ENCODE data around the gene VPS13A.
"Not testable (repeated sequence)": the region's sequence is repeated elsewhere in the genome, so short reads cannot be mapped to it uniquely, and the experiment has no call there.

VPS13A gene

GRCh38 chr9:77433675-77434445 lies 256.5 kb downstream of the VPS13A start:
- DNase-seq (ENCODE audit: low spot score in 2 of 2) (no peak), ATAC-seq (ENCODE audit: low read depth) (peak; percentile 66)
- Mint-ChIP-seq H3K9me3 (no peaks in the 10 kb centered on the region), H3K4me3 (no peak overlapping the region), H3K36me3 (no peaks in the 10 kb centered on the region), H3K27me3 (peaks cover 5% of the 10 kb centered on the region), H3K27ac (no peak overlapping the region), H3K4me1 (peaks cover 2% of the 10 kb centered on the region)

GRCh38 chr9:77435277-77435676 lies 257.9 kb downstream of the VPS13A start:
- no peak for ATAC-seq (ENCODE audit: low read depth)
- H3K27ac Mint-ChIP-seq: no peak overlapping the region
- no peaks in the 10 kb centered on the region for H3K36me3 Mint-ChIP-seq
- H3K4me1 Mint-ChIP-seq: peaks cover 2% of the 10 kb centered on the region
- H3K27me3 Mint-ChIP-seq: peaks cover 5% of the 10 kb centered on the region
- no peak overlapping the region for H3K4me3 Mint-ChIP-seq
- no peak for DNase-seq (ENCODE audit: low spot score in 2 of 2)
- H3K9me3 Mint-ChIP-seq: no peaks in the 10 kb centered on the region

- H3K36me3 Mint-ChIP-seq: no peaks in the 10 kb centered on the region
Measured at GRCh38 chr9:77435688-77436087, 258.4 kb downstream of the VPS13A start.

GRCh38 chr9:77438653-77439052 lies 261.3 kb downstream of the VPS13A start:
- H3K27me3 Mint-ChIP-seq: peaks cover 5% of the 10 kb centered on the region
- DNase-seq (ENCODE audit: low spot score in 2 of 2) (no peak), ATAC-seq (ENCODE audit: low read depth) (no peak)
- peaks cover 2% of the 10 kb centered on the region for H3K4me1 Mint-ChIP-seq
- no peak overlapping the region for H3K27ac Mint-ChIP-seq
- H3K9me3 Mint-ChIP-seq: no peaks in the 10 kb centered on the region
- H3K36me3 Mint-ChIP-seq: no peaks in the 10 kb centered on the region
- H3K4me3 Mint-ChIP-seq: no peak overlapping the region

More at GRCh38 chr9:77435688-77436087, 258.4 kb downstream of the VPS13A start:
- peaks cover 5% of the 10 kb centered on the region for H3K27me3 Mint-ChIP-seq
- no peak overlapping the region for H3K4me3 Mint-ChIP-seq
- no peak overlapping the region for H3K27ac Mint-ChIP-seq
- peaks cover 2% of the 10 kb centered on the region for H3K4me1 Mint-ChIP-seq
- DNase-seq (ENCODE audit: low spot score in 2 of 2) (no peak), ATAC-seq (ENCODE audit: low read depth) (no peak)
- H3K9me3 Mint-ChIP-seq: no peaks in the 10 kb centered on the region

- DNase-seq (ENCODE audit: low spot score in 2 of 2) (no peak), ATAC-seq (ENCODE audit: low read depth) (no peak)
- Mint-ChIP-seq H3K36me3 (no peaks in the 10 kb centered on the region), H3K4me3 (no peak overlapping the region), H3K27ac (no peak overlapping the region), H3K9me3 (no peaks in the 10 kb centered on the region), H3K27me3 (peaks cover 7% of the 10 kb centered on the region), H3K4me1 (no peaks in the 10 kb centered on the region)
Measured at GRCh38 chr9:77440057-77440456, 262.7 kb downstream of the VPS13A start.

GRCh38 chr9:77441124-77441523 lies 263.8 kb downstream of the VPS13A start:
- H3K27me3 Mint-ChIP-seq; H3K4me3 Mint-ChIP-seq; DNase-seq (ENCODE audit: low spot score in 2 of 2); H3K27ac Mint-ChIP-seq; H3K9me3 Mint-ChIP-seq; H3K4me1 Mint-ChIP-seq; ATAC-seq (ENCODE audit: low read depth); H3K36me3 Mint-ChIP-seq: not testable (repeated sequence)

- Mint-ChIP-seq H3K36me3 (no peaks in the 10 kb centered on the region), H3K27me3 (peaks cover 6% of the 10 kb centered on the region), H3K4me3 (no peak overlapping the region), H3K4me1 (no peaks in the 10 kb centered on the region), H3K27ac (no peak overlapping the region), H3K9me3 (peaks cover 4% of the 10 kb centered on the region)
- DNase-seq (ENCODE audit: low spot score in 2 of 2) (no peak), ATAC-seq (ENCODE audit: low read depth) (no peak)
Measured at GRCh38 chr9:77442436-77442835, 265.1 kb downstream of the VPS13A start.

GRCh38 chr9:77447646-77448045 lies 270.3 kb downstream of the VPS13A start:
- DNase-seq (ENCODE audit: low spot score in 2 of 2) (no peak), ATAC-seq (ENCODE audit: low read depth) (no peak)
- Mint-ChIP-seq H3K27me3 (peaks cover 15% of the 10 kb centered on the region), H3K36me3 (no peaks in the 10 kb centered on the region), H3K4me3 (no peak overlapping the region), H3K27ac (no peak overlapping the region), H3K4me1 (no peaks in the 10 kb centered on the region), H3K9me3 (peaks cover 6% of the 10 kb centered on the region)

- no peak overlapping the region for H3K27ac Mint-ChIP-seq
Measured at GRCh38 chr9:77449240-77450084, 272.1 kb downstream of the VPS13A start.

GRCh38 chr9:77450085-77450475 lies 272.7 kb downstream of the VPS13A start:
- Mint-ChIP-seq H3K36me3 (no peaks in the 10 kb centered on the region), H3K4me3 (no peak overlapping the region), H3K27me3 (peaks cover 12% of the 10 kb centered on the region), H3K4me1 (peaks cover 10% of the 10 kb centered on the region), H3K9me3 (peaks cover 6% of the 10 kb centered on the region), H3K27ac (no peak overlapping the region)
- ATAC-seq (ENCODE audit: low read depth) (no peak), DNase-seq (ENCODE audit: low spot score in 2 of 2) (no peak)

More at GRCh38 chr9:77449240-77450084, 272.1 kb downstream of the VPS13A start:
- Mint-ChIP-seq H3K4me1 (peaks cover 6% of the 10 kb centered on the region), H3K27me3 (peaks cover 13% of the 10 kb centered on the region), H3K9me3 (peaks cover 6% of the 10 kb centered on the region), H3K36me3 (no peaks in the 10 kb centered on the region), H3K4me3 (no peak overlapping the region)
- DNase-seq (ENCODE audit: low spot score in 2 of 2) (no peak), ATAC-seq (ENCODE audit: low read depth) (no peak)

GRCh38 chr9:77451507-77451906 lies 274.2 kb downstream of the VPS13A start:
- Mint-ChIP-seq H3K4me3 (no peak overlapping the region), H3K4me1 (peaks cover 10% of the 10 kb centered on the region), H3K36me3 (no peaks in the 10 kb centered on the region), H3K27me3 (peaks cover 12% of the 10 kb centered on the region), H3K27ac (no peak overlapping the region), H3K9me3 (peaks cover 6% of the 10 kb centered on the region)
- DNase-seq (ENCODE audit: low spot score in 2 of 2) (no peak), ATAC-seq (ENCODE audit: low read depth) (no peak)

- DNase-seq (ENCODE audit: low spot score in 2 of 2) (no peak), ATAC-seq (ENCODE audit: low read depth) (peak; percentile 50)
- Mint-ChIP-seq H3K9me3 (no peaks in the 10 kb centered on the region), H3K4me3 (peak overlapping the region; percentile 90), H3K36me3 (no peaks in the 10 kb centered on the region), H3K27ac (peak overlapping the region; percentile 12), H3K27me3 (peaks cover 13% of the 10 kb centered on the region), H3K4me1 (peaks cover 17% of the 10 kb centered on the region)
Measured at GRCh38 chr9:77453825-77454647, 276.7 kb downstream of the VPS13A start.

- Mint-ChIP-seq H3K4me3 (no peak overlapping the region), H3K9me3 (no peaks in the 10 kb centered on the region), H3K27me3 (peaks cover 13% of the 10 kb centered on the region), H3K27ac (no peak overlapping the region), H3K36me3 (no peaks in the 10 kb centered on the region), H3K4me1 (peaks cover 17% of the 10 kb centered on the region)
- ATAC-seq (ENCODE audit: low read depth) (no peak), DNase-seq (ENCODE audit: low spot score in 2 of 2) (no peak)
Measured at GRCh38 chr9:77454663-77455062, 277.3 kb downstream of the VPS13A start.

All from memory B cell (primary cell).